Fibroblast of the conjunctiva (primary cell): ENCODE data around the gene GUCY1A1.

Experiments used
- DNase-seq: peaks from one replicate; pipeline ENCODE4 v3.0.0-alpha.2; 2010; ENCODE audit warnings: low read depth

Gene GUCY1A1

DNA sequence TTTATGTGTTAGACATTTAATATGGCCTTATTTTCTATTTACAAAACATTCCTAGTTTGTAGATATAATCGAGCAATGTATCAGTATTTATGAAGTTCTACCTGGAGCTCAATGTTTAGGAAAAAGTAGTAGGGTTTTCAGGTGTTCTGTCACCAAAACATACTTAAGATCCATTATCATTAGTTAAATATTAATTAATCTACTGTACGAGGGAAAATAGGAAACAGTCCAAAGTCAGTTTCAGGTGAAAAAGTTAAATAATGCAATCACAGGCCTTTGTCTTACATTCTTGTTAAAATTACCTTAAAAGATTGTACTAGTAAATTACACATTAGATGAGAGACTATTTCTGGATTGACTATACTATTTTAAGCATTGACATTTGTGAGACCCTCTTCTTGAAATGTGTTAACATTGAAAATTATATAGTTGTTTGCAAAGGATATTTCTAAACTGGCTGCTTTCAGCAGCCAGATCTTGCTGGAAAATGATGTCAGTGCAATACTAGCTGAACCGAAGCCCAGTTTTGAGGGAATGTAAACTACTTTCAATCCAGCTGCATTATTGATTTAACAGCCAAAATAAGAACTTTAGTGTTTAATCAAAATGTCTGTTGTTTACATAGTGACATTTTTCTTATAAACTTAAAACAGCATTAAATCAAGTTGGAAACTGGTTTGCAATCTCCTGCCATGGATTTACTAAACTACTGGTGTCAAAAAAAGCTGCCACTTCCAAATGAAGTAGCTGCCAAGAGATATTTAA, 111.5 kb downstream of the GUCY1A1 start:
- DNase-seq = peak; percentile 45

DNA sequence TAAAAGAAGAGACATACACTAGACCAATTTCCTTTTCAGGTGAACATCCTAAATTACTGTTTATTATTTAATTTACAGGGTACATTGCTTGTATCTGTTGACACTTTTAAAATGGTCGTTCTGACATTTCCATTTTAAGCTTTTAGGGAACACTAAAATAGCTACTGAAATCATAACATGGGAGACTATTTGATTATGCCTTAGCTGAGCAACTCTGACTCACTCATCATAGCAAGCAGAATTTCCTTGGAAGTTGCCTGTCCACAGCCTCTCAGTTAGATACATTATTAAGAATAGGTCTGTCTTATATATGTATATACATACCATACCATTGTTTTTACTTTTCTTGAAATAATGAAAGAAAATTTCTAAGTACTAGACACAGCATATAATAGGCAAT, 114.1 kb downstream of the GUCY1A1 start:
- DNase-seq = no peak

DNA sequence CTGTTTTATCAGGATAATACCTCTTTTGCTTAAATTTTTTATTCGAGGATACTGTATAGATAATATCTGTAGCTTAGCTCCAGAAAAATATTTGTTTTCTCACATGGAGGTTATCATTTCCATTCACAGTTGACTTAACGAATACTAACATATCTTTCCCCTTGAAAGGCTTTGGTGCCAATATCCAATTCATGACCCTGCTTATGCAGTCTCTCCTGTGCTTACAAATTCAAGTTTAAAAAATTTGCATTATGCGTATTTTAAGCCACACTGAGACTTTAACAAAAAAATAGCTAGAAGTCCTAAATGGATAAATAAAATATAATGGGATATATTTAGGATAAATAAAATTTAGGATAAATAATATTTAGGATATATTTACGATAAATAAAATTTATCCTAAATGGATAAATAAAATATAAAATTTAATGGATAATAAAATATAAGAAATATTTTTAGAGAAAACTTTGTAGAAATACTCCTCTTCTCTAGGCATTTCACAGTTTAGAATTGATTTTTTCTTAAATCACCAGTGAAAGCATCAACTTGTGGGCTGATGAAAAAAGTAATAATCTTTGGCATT, 114.7 kb downstream of the GUCY1A1 start:
- DNase-seq = no peak
